ENCODE measurements around the gene KRTAP10-2. TPM values are rescaled to one million over a fixed set of nuclear protein-coding genes. Genes with fewer than 3 reads are reported as not detected.
A peak's percentile ranks its signal among the peaks of the same experiment; 100 is the strongest.
"Not testable (repeated sequence)": the region's sequence is repeated elsewhere in the genome, so short reads cannot be mapped to it uniquely, and the experiment has no call there.

KRTAP10-2 gene
- total RNA-seq, 2 experiments from 2014 or later = not detected

DNA sequence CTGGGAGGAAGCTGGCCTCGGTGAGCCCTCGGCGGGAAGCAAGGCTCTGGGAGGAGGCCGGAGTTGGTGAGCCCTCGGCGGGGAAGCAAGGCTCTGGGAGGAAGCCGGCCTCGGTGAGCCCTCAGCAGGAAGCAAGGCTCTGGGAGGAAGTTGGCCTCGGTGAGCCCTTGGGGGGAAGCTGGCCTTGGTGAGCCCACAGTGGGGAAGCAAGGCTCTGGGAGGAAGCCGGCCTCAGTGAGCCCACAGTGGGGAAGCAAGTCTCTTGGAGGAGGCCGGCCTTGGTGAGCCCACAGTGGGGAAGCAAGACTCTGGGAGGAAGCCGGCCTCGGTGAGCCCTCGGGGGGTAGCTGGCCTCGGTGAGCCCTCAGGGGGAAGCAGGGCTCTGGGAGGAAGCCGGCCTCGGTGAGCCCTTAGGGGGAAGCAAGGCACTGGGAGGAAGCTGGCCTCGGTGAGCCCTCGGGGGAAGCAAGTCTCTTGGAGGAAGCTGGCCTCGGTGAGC lies 47.4 kb downstream of the KRTAP10-2 start:
- Mint-ChIP-seq H3K27me3 (no peaks in the 10 kb centered on the region), H3K4me3 (no peak overlapping the region), H3K36me3 (ENCODE audit: low read depth) (no peaks in the 10 kb centered on the region), H3K9me3 (no peaks in the 10 kb centered on the region), H3K27ac (peak overlapping the region; percentile 38), H3K4me1 (ENCODE audit: low read depth) (peaks cover 4% of the 10 kb centered on the region)
- POLR2A ChIA-PET = interaction anchor here (0.7 kb wide), 1 partner anchor 1073 kb away, joined by 3 read pairs; no protein-coding TSS in a partner anchor
- ATAC-seq = no peak
- intact Hi-C loops (cut with micrococcal nuclease) = no loop called here
- TF ChIP-seq, protein P1, sequence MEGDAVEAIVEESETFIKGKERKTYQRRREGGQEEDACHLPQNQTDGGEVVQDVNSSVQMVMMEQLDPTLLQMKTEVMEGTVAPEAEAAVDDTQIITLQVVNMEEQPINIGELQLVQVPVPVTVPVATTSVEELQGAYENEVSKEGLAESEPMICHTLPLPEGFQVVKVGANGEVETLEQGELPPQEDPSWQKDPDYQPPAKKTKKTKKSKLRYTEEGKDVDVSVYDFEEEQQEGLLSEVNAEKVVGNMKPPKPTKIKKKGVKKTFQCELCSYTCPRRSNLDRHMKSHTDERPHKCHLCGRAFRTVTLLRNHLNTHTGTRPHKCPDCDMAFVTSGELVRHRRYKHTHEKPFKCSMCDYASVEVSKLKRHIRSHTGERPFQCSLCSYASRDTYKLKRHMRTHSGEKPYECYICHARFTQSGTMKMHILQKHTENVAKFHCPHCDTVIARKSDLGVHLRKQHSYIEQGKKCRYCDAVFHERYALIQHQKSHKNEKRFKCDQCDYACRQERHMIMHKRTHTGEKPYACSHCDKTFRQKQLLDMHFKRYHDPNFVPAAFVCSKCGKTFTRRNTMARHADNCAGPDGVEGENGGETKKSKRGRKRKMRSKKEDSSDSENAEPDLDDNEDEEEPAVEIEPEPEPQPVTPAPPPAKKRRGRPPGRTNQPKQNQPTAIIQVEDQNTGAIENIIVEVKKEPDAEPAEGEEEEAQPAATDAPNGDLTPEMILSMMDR (IDR thresholded peaks at IDR 0.05) = no peak
- CTCF ChIA-PET = no interaction called here
- no peak for DNase-seq

DNA sequence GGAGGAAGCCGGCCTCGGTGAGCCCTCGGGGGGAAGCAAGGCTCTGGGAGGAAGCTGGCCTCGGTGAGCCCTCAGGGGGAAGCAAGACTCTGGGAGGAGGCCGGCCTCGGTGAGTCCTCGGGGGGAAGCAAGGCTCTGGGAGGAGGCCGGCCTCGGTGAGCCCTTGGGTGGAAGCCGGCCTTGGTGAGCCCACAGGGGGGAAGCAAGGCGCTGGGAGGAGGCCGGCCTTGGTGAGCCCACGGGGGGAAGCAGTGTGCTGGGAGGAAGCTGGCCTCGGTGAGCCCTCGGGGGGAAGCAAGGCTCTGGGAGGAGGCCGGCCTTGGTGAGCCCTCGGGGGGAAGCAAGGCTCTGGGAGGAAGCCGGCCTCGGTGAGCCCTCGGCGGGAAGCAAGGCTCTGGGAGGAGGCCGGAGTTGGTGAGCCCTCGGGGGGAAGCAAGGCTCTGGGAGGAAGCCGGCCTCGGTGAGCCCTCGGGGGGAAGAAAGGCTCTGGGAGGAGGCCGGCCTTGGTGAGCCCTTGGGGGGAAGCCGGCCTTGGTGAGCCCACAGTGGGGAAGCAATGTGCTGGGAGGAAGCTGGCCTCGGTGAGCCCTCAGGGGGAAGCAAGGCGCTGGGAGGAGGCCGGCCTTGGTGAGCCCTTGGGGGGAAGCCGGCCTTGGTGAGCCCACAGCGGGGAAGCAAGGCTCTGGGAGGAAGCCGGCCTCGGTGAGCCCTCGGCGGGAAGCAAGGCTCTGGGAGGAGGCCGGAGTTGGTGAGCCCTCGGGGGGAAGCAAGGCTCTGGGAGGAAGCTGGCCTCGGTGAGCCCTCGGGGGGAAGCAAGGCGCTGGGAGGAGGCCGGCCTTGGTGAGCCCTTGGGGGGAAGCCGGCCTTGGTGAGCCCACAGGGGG lies 48.1 kb downstream of the KRTAP10-2 start:
- DNase-seq; H3K36me3 Mint-ChIP-seq (ENCODE audit: low read depth); H3K27me3 Mint-ChIP-seq; ATAC-seq; H3K27ac Mint-ChIP-seq; H3K4me1 Mint-ChIP-seq (ENCODE audit: low read depth); H3K9me3 Mint-ChIP-seq; H3K4me3 Mint-ChIP-seq; intact Hi-C loops (cut with micrococcal nuclease): not testable (repeated sequence)
- CTCF ChIA-PET = interaction anchor here (1.4 kb wide), 2 partner anchors 15 to 23 kb away, joined by 4 to 5 read pairs; no protein-coding TSS in a partner anchor
- POLR2A ChIA-PET = interaction anchor here (0.7 kb wide), 1 partner anchor 1074 kb away, joined by 3 read pairs; no protein-coding TSS in a partner anchor

- TF ChIP-seq, protein P1 (IDR thresholded peaks at IDR 0.05) = no peak
- Mint-ChIP-seq H3K36me3 (ENCODE audit: low read depth) (no peaks in the 10 kb centered on the region), H3K4me3 (no peak overlapping the region), H3K27ac (peak overlapping the region; percentile 17), H3K4me1 (ENCODE audit: low read depth) (peaks cover 4% of the 10 kb centered on the region), H3K9me3 (no peaks in the 10 kb centered on the region), H3K27me3 (no peaks in the 10 kb centered on the region)
- ATAC-seq (no peak), DNase-seq (no peak)
- intact Hi-C loops (cut with micrococcal nuclease) = no loop called here
- CTCF ChIA-PET = interaction anchor here (1.0 to 1.6 kb wide), 5 partner anchors 8 to 299 kb away, joined by 3 to 5 read pairs (median 4); no protein-coding TSS in a partner anchor
- POLR2A ChIA-PET = no interaction called here
Measured at GRCh38 chr21:44502171-44502958, 48.9 kb downstream of the KRTAP10-2 start.

Other genes starting within 250 kb of the KRTAP10-2 start
- 10 to 100 TPM; 17.2 TPM for gene CFAP410, start 212.1 kb downstream of the KRTAP10-2 start, total RNA-seq
- gene TRPM2, start 197.9 kb downstream of the KRTAP10-2 start, total RNA-seq = 1 to 10 TPM; 2.6 to 3.7 TPM
- gene LRRC3, start 96.0 kb downstream of the KRTAP10-2 start, total RNA-seq = 1 to 10 TPM; 1.8 to 1.9 TPM
- gene KRTAP10-1, start 11.3 kb downstream of the KRTAP10-2 start, total RNA-seq = not detected
- not detected for gene KRTAP10-3, start 7.3 kb upstream of the KRTAP10-2 start, total RNA-seq
- not detected for gene KRTAP10-4, start 22.2 kb upstream of the KRTAP10-2 start, total RNA-seq
- not detected for gene KRTAP10-5, start 29.1 kb upstream of the KRTAP10-2 start, total RNA-seq
- not detected for gene KRTAP10-6, start 41.0 kb upstream of the KRTAP10-2 start, total RNA-seq
- gene KRTAP10-7, start 49.1 kb upstream of the KRTAP10-2 start, total RNA-seq = not detected
- gene KRTAP10-8, start 60.6 kb upstream of the KRTAP10-2 start, total RNA-seq = not detected
- not detected for gene KRTAP10-9, start 75.6 kb upstream of the KRTAP10-2 start, total RNA-seq
- gene KRTAP10-10, start 85.9 kb upstream of the KRTAP10-2 start, total RNA-seq = not detected
- not detected for gene KRTAP10-11, start 94.9 kb upstream of the KRTAP10-2 start, total RNA-seq
- gene KRTAP12-4, start 103.2 kb upstream of the KRTAP10-2 start, total RNA-seq = not detected
- not detected for gene KRTAP12-3, start 106.4 kb upstream of the KRTAP10-2 start, total RNA-seq
- gene KRTAP12-2, start 115.4 kb upstream of the KRTAP10-2 start, total RNA-seq = not detected
- gene KRTAP12-1, start 130.7 kb upstream of the KRTAP10-2 start, total RNA-seq = not detected
- not detected for gene KRTAP10-12, start 145.7 kb upstream of the KRTAP10-2 start, total RNA-seq
- gene TSPEAR, start 160.1 kb upstream of the KRTAP10-2 start, total RNA-seq = not detected